Measurements from ENCODE around the gene COL6A3.

COL6A3 gene

DNA sequence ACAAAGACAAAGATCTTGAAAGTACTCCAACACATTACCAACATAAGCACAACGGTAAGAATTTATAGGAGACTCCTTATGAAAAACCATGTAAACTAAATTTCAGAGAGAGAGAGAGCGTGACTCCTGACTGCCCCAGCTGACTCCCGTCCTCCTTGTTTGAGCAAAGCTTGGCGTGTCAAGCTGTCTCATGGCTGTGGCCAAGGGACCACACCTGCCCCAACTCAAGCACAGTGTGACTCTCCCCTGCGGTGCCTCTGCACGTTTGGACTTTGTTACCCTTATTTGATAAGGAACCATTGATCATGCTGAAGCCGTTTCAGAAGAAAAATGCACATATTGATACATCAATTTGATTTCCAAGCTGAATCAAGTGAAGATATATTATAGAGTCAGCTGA is 124.8 kb downstream of the COL6A3 start (continued):
- TF ChIP-seq ZNF660 (tag by site-specific recombination; IDR thresholded peaks at IDR 0.05) (no peak), ZNF48 (tag by site-specific recombination; IDR thresholded peaks at IDR 0.05) (no peak)

DNA sequence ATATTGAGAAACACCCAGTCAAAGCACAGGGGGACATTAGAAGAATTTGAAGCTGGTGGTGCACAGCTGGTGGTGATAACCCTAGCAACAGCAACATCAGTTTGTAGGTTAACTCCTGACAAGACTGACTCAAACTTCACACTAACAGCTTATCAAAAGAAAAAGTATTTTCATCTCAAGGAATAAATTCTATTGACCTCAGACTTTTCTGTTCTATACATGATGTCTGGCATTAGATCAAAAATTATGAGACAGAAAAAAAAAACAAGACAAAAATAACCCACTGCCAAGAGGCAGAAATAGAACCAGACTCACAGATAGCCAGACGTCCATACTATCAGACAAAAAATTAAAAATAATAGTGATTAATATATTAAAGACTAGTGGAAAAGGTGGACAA is 126.1 kb downstream of the COL6A3 start:
- Histone ChIP-seq H3K36me3 (ENCODE audit: control insufficient read depth in 2 of 2, insufficient read depth in 1 of 2, low read length in 2 of 2) (no peaks in the 10 kb centered on the region), H3K4me1 (ENCODE audit: control insufficient read depth, insufficient read depth, low read length) (peaks cover 13% of the 10 kb centered on the region), H3K9me3 (ENCODE audit: control insufficient read depth, insufficient read depth, low read depth, low read length) (no peaks in the 10 kb centered on the region), H3K27ac (ENCODE audit: extremely low read depth, low read depth, low read length) (no peak overlapping the region), H3K4me3 (ENCODE audit: low read depth, low read length) (no peak overlapping the region)
- CTCF ChIA-PET, result interaction anchor here (0.7 kb wide), 1 partner anchor 306 kb away, joined by 3 read pairs; no protein-coding TSS in a partner anchor
- TF ChIP-seq ZNF701 (tag by site-specific recombination; IDR thresholded peaks at IDR 0.05) (no peak), ZSCAN5A (tag by site-specific recombination; IDR thresholded peaks at IDR 0.05) (no peak), ZNF174 (tag by site-specific recombination; IDR thresholded peaks at IDR 0.05) (no peak), PBX3 (CRISPR knock-in tag; IDR thresholded peaks at IDR 0.05) (no peak)
- TF ChIP-seq, protein P1, sequence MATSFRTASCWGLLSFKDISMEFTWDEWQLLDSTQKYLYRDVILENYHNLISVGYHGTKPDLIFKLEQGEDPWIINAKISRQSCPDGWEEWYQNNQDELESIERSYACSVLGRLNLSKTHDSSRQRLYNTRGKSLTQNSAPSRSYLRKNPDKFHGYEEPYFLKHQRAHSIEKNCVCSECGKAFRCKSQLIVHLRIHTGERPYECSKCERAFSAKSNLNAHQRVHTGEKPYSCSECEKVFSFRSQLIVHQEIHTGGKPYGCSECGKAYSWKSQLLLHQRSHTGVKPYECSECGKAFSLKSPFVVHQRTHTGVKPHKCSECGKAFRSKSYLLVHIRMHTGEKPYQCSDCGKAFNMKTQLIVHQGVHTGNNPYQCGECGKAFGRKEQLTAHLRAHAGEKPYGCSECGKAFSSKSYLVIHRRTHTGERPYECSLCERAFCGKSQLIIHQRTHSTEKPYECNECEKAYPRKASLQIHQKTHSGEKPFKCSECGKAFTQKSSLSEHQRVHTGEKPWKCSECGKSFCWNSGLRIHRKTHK (tag by site-specific recombination; IDR thresholded peaks at IDR 0.05), result peak; percentile 70
- POLR2A ChIA-PET, result no interaction called here

DNA sequence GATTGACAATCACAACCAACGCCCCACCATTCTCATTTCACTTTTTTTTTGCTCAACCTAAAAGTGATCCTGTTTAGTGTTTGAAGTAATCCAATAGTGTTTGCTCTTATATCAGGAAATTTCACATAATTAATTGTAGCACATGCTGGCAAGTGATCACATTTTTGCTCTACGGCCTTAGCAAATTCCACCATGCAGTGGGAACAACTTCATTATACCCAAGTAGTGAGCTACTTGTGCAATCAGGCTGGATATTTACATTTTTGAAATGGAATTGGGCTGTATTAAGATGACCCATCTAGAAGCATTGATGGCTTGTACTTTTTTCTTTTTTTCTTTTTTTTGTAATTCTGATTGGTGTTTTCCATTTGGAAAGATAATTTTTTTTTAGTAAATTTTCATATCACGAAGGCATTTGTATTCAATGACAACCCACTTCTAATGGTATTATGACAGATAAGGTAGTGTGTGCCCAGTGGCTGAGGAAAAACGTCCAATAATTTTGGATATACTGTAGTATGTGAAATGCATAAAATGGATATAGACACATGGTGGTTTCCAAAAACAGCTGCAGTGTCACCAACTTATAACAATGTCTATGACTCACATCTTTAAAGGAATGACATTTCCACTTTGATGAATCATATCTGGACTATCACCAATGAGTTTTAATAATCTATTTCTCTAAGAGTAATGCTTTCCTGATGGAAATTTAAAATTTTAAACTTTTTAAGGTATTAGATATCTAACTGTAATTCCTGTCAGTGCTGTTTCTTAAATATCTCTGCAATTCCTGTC is 130.6 kb downstream of the COL6A3 start:
- POLR2A ChIA-PET, result no interaction called here

More for the DNA sequence above, 130.6 kb downstream of the COL6A3 start:
- H3K36me3 ChIP-seq (ENCODE audit: control insufficient read depth in 2 of 2, insufficient read depth in 1 of 2, low read length in 2 of 2), result no peaks in the 10 kb centered on the region
- H3K4me1 ChIP-seq (ENCODE audit: control insufficient read depth, insufficient read depth, low read length), result peaks cover 3% of the 10 kb centered on the region
- TF ChIP-seq, protein P2, sequence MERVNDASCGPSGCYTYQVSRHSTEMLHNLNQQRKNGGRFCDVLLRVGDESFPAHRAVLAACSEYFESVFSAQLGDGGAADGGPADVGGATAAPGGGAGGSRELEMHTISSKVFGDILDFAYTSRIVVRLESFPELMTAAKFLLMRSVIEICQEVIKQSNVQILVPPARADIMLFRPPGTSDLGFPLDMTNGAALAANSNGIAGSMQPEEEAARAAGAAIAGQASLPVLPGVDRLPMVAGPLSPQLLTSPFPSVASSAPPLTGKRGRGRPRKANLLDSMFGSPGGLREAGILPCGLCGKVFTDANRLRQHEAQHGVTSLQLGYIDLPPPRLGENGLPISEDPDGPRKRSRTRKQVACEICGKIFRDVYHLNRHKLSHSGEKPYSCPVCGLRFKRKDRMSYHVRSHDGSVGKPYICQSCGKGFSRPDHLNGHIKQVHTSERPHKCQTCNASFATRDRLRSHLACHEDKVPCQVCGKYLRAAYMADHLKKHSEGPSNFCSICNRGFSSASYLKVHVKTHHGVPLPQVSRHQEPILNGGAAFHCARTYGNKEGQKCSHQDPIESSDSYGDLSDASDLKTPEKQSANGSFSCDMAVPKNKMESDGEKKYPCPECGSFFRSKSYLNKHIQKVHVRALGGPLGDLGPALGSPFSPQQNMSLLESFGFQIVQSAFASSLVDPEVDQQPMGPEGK (tag by site-specific recombination; IDR thresholded peaks at IDR 0.05), result no peak
- TF ChIP-seq MZF1 (tag by site-specific recombination; IDR thresholded peaks at IDR 0.05; ENCODE audit: borderline replicate concordance) (no peak), KLF17 (tag by site-specific recombination; IDR thresholded peaks at IDR 0.05) (no peak), ZNF510 (tag by site-specific recombination; IDR thresholded peaks at IDR 0.05; ENCODE audit: insufficient replicate concordance) (no peak), ZNF692 (tag by site-specific recombination; IDR thresholded peaks at IDR 0.05) (no peak), ZNF335 (tag by site-specific recombination; conservative IDR thresholded peaks at IDR 0.05) (no peak), ZNF777 (tag by site-specific recombination; IDR thresholded peaks at IDR 0.05; ENCODE audit: borderline replicate concordance) (no peak), SCRT1 (tag by site-specific recombination; IDR thresholded peaks at IDR 0.05; ENCODE audit: borderline replicate concordance) (no peak), ZNF184 (tag by site-specific recombination; IDR thresholded peaks at IDR 0.05) (no peak)
- TF ChIP-seq, protein P3, sequence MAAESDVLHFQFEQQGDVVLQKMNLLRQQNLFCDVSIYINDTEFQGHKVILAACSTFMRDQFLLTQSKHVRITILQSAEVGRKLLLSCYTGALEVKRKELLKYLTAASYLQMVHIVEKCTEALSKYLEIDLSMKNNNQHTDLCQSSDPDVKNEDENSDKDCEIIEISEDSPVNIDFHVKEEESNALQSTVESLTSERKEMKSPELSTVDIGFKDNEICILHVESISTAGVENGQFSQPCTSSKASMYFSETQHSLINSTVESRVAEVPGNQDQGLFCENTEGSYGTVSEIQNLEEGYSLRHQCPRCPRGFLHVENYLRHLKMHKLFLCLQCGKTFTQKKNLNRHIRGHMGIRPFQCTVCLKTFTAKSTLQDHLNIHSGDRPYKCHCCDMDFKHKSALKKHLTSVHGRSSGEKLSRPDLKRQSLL (tag by site-specific recombination; IDR thresholded peaks at IDR 0.05), result no peak
- CTCF ChIA-PET, result no interaction called here
- H3K27ac ChIP-seq (ENCODE audit: extremely low read depth, low read depth, low read length), result no peak overlapping the region
- no peak overlapping the region for H3K4me3 ChIP-seq (ENCODE audit: low read depth, low read length)
- no peaks in the 10 kb centered on the region for H3K9me3 ChIP-seq (ENCODE audit: control insufficient read depth, insufficient read depth, low read depth, low read length)
